T-helper 17 cell (primary cell): ENCODE data around the gene FUT8. TPM values are rescaled to one million over a fixed set of nuclear protein-coding genes. Genes with fewer than 3 reads are reported as not detected.
"Not testable (repeated sequence)": the region's sequence is repeated elsewhere in the genome, so short reads cannot be mapped to it uniquely, and the experiment has no call there.

Experiments
- ATAC-seq: fragments of 150-1000 bp; cut with Tn5 transposase; 2 replicates; pipeline ENCODE4 v1.10.0; 2021; ENCODE audit warnings: mild to moderate bottlenecking, moderate library complexity
- DNase-seq, 3 donors: peaks; one replicate each; pipeline versions ENCODE4 v3.0.0 to v3.0.0-alpha.2; 2020 to 2021
- H3K9me3 ChIP-seq: one replicate; pipeline ENCODE4 v1.7.0; 2013; ENCODE audit warnings: low read length, mild to moderate bottlenecking; ENCODE audit not compliant: control insufficient read depth, poor library complexity, severe bottlenecking
- H3K27ac Mint-ChIP-seq: one replicate; pipeline ENCODE4 v1.8.0; 2022; ENCODE audit warnings: mild to moderate bottlenecking, moderate library complexity, mixed read lengths
- H3K27me3 Mint-ChIP-seq: one replicate; pipeline ENCODE4 v1.8.0; 2022; ENCODE audit warnings: mixed read lengths
- H3K36me3 Mint-ChIP-seq: one replicate; pipeline ENCODE4 v1.8.0; 2022; ENCODE audit warnings: low read depth, mixed read lengths
- H3K4me1 Mint-ChIP-seq: one replicate; pipeline ENCODE4 v1.8.0; 2022; ENCODE audit warnings: mild to moderate bottlenecking, mixed read lengths
- H3K4me3 Mint-ChIP-seq: one replicate; pipeline ENCODE4 v1.8.0; 2022; ENCODE audit warnings: mild to moderate bottlenecking, moderate library complexity, mixed read lengths
- total RNA-seq, 4 donors: library from RNA in 2 of 4; stranded (reverse) in 2 of 4; gene quantifications; one replicate each; pipeline ENCODE4 v1.2.3 and lab custom pipeline; 2022 to 2026

Gene FUT8
- total RNA-seq, 2 donors from 2014 or later = 45.5 to 51.3 TPM

DNA sequence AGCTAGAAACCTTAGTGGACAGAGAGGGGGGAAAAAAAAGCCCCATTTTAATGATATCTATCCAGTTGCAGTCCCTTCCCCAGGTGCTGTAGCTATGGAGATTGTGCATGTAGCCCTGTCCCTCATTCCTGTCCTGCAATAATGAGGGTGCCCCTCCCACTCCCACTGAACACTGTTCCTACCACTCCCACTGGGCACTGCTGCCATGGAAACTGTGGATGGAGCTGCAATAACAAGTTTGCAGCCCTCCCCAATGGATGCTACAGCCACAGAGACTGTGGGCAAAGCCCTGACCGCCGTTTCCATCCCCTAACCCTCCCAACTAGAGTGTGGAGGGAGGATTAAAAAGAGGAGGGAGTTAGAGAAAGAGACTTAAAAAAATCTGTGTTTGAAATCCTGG lies 238.3 kb downstream of the FUT8 start:
- Mint-ChIP-seq H3K4me3 (no peak overlapping the region), H3K27ac (no peak overlapping the region), H3K27me3 (no peaks in the 10 kb centered on the region), H3K36me3 (peaks cover 3% of the 10 kb centered on the region), H3K4me1 (no peaks in the 10 kb centered on the region)
- no peak for DNase-seq
- no peaks in the 10 kb centered on the region for H3K9me3 ChIP-seq
- no peak for ATAC-seq

DNA sequence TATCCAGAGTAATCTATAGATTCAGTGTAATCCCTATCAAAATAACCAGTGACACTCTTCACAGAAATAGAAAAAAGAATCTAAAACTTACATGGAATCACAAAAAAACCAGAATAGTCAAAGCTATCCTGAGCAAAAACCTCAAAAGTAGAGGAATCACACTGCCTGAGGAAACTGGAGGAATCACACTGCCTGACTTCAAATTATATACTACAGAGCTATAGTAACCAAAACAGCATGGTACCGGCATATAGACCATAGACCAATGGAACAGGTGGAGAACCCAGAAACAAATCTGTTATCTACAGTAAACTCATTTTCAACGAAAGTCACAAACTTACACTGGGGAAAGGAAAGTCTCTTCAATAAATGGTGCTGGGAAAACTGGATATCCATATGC lies 244.0 kb downstream of the FUT8 start:
- Mint-ChIP-seq H3K36me3 (peaks cover 3% of the 10 kb centered on the region), H3K4me3 (no peak overlapping the region), H3K4me1 (no peaks in the 10 kb centered on the region), H3K27me3 (no peaks in the 10 kb centered on the region), H3K27ac (no peak overlapping the region)
- no peaks in the 10 kb centered on the region for H3K9me3 ChIP-seq
- ATAC-seq = no peak
- DNase-seq = no peak

DNA sequence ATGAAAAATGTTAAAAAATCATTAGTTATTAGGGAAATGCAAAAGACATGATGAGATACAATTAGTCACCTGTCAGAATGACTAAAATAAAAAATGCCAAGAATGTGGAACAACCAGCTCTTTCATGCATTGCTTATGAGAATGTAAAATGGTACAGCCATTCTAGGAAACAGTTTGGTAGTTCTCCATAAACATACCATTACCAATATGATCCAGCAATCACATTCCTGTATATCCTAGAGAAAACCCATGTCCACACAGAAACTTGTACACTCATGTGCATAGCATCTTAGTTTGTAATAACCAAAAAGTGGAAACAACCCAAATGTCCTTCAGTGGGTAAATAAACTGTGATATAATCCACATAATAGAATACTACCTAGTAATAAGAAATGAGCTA lies 245.7 kb downstream of the FUT8 start:
- no peaks in the 10 kb centered on the region for H3K9me3 ChIP-seq
- Mint-ChIP-seq H3K27me3 (no peaks in the 10 kb centered on the region), H3K36me3 (no peaks in the 10 kb centered on the region), H3K4me3 (no peak overlapping the region), H3K27ac (no peak overlapping the region), H3K4me1 (no peaks in the 10 kb centered on the region)
- no peak for ATAC-seq
- no peak for DNase-seq

DNA sequence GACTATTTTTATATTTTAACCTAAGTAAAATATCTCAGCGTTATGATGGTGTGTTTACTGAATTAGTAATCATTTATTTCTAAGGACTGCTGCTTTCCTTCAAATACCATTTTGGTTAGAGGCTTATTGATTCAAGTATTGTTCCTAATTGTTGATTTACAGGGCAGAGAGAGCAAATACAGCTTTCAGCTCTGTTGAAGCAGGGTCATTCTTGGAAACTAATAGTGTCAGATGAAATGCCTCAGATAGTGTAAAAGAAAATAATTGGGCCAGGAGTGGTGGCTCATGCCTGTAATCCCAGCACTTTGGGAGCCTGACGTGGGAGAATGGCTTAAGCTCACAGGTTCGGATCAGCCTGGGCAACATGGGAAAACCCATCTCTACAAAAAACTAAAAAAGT lies 249.3 kb downstream of the FUT8 start:
- DNase-seq = no peak
- Mint-ChIP-seq H3K27ac (no peak overlapping the region), H3K36me3 (no peaks in the 10 kb centered on the region)

DNA sequence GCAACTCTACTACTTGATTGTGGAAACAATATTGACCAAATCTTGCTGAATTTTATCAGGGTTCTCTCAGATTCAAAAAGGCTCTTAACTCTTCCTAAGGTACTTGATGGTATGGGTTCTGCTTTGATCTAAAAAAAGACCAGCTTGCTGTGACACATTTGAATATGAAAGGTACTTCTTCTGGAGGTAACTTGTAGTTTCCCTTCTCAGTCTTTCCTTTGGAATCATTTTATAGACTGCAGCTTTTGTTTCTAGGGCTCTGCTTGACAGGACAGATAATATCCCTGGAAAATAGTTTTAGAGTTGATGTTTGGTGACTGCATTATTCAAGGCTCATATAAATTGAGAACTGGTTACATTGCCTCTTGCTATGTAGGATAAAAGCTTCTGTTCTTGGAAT lies 251.9 kb downstream of the FUT8 start:
- no peak for DNase-seq
- Mint-ChIP-seq H3K27ac (no peak overlapping the region), H3K27me3 (no peaks in the 10 kb centered on the region), H3K36me3 (no peaks in the 10 kb centered on the region), H3K4me3 (no peak overlapping the region), H3K4me1 (no peaks in the 10 kb centered on the region)
- H3K9me3 ChIP-seq = no peaks in the 10 kb centered on the region
- ATAC-seq = no peak

More for the DNA sequence above, 249.3 kb downstream of the FUT8 start:
- H3K9me3 ChIP-seq = no peaks in the 10 kb centered on the region
- no peaks in the 10 kb centered on the region for H3K27me3 Mint-ChIP-seq
- no peak overlapping the region for H3K4me3 Mint-ChIP-seq
- H3K4me1 Mint-ChIP-seq = no peaks in the 10 kb centered on the region
- no peak for ATAC-seq

DNA sequence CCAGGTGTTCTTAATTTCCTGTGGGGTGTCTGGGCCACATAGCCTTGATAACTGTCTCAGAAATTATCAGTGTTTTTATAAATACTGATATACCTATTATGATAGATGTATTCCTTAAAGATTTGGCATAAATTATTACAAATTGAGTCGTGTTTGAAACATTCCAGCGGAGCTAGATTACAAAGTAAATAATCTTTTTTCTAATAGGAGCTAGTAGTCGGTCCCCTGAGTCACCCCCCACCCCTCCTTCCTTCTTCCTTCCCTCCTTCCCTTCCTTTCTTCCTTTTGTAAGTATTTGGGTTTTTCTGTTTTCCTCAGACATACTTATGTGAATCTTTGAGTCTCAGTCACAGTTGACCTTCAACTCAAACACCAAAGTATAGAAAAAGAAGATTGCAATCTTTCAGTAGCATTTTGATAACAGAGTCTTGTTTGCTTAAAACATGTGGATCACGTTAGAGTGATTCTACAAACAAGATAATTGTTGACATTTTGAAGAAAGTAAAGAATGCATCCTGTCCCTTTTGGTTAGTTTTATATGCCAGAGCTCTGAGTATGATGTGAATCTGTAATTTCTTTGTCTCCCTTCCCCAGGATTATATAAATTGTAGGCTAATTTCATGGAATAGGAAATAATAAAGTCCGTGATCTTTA lies 264.0 kb downstream of the FUT8 start:
- Mint-ChIP-seq H3K27ac (no peak overlapping the region), H3K27me3 (no peaks in the 10 kb centered on the region), H3K4me1 (peaks cover 10% of the 10 kb centered on the region), H3K4me3 (peak overlapping the region; percentile 7), H3K36me3 (peaks cover 4% of the 10 kb centered on the region)
- ATAC-seq (no peak), DNase-seq (no peak)
- no peaks in the 10 kb centered on the region for H3K9me3 ChIP-seq

DNA sequence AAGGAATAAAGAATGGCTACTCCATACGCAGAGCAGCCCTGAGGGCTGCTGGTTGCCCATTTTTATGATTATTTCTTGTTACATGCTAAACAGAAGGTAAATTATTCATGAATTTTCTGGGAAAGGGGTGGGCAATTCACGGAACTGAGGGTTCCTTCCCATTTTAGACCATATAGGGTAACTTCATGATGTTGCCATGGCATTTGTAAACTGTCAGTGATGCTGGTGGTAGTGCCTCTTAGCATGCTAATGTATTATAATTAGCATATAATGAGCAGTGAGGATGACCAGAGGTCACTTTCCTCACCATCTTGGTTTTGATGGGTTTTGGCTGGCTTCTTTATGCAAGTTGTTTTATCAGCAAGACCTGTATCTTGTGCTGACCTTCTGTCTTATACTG lies 273.0 kb downstream of the FUT8 start:
- ATAC-seq = no peak

DNA sequence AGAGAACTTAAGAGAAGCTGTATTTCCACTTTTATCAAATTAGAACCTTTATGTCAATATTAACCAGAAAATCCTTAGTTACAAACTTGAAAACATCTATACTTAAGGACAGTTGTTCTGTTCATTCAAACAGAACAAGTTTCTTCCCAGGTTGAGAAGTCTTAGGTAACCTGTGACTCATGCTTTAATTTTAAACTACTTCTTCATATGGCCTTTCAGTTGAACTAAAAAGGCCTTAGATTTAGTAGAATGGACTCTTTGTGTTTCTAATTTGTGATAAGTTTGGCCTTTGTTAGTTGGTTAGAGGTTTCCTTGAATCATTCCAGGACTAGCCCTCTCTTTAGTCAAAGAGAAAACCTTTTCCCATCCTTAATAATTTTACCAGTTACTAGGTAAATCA lies 274.2 kb downstream of the FUT8 start:
- no peak overlapping the region for H3K4me3 Mint-ChIP-seq
- no peaks in the 10 kb centered on the region for H3K27me3 Mint-ChIP-seq
- peaks cover 2% of the 10 kb centered on the region for H3K4me1 Mint-ChIP-seq
- ATAC-seq = no peak
- H3K9me3 ChIP-seq = peaks cover 2% of the 10 kb centered on the region
- DNase-seq = no peak
- no peaks in the 10 kb centered on the region for H3K36me3 Mint-ChIP-seq
- peak overlapping the region; percentile 41 for H3K27ac Mint-ChIP-seq

More for the DNA sequence above, 273.0 kb downstream of the FUT8 start:
- Mint-ChIP-seq H3K36me3 (peaks cover 4% of the 10 kb centered on the region), H3K4me3 (no peak overlapping the region), H3K27me3 (no peaks in the 10 kb centered on the region), H3K27ac (no peak overlapping the region), H3K4me1 (peaks cover 7% of the 10 kb centered on the region)
- no peak for DNase-seq
- peaks cover 2% of the 10 kb centered on the region for H3K9me3 ChIP-seq

DNA sequence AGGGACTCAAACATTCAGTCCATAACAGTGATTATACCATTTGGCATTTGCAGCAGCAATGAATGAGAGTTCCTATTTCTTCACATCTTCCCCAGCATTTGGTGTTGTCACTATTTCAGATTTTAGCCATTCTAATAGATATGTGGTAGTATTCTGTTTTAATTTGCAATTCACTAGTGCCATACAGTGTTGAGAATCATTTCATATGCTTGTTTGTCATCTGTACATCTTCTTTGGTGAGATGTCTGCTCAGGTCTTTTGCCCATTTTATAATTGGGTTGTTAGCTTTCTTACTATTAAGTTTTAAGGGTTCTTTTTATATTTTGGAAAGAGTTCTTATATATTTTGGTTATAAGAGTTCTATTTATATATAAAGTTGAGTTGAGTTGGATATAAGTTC lies 276.5 kb downstream of the FUT8 start:
- H3K27ac Mint-ChIP-seq = no peak overlapping the region
- peaks cover 2% of the 10 kb centered on the region for H3K9me3 ChIP-seq
- DNase-seq (no peak), ATAC-seq (no peak)
- peaks cover 2% of the 10 kb centered on the region for H3K4me1 Mint-ChIP-seq
- peaks cover 2% of the 10 kb centered on the region for H3K36me3 Mint-ChIP-seq
- H3K4me3 Mint-ChIP-seq = no peak overlapping the region
- H3K27me3 Mint-ChIP-seq = no peaks in the 10 kb centered on the region

DNA sequence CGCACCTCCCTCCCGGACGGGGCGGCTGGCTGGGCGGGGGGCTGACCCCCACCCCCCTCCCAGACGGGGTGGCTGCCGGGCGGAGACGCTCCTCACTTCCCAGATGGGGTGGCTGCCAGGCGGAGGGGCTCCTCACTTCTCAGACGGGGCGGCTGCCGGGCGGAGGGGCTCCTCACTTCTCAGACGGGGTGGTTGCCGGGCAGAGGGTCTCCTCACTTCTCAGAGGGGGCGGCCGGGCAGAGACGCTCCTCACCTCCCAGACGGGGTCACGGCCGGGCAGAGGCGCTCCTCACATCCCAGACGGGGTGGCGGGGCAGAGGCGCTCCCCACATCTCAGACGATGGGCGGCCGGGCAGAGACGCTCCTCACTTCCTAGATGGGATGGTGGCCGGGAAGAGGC lies 280.0 kb downstream of the FUT8 start:
- not testable (repeated sequence) for H3K4me3 Mint-ChIP-seq, H3K36me3 Mint-ChIP-seq, ATAC-seq

DNA sequence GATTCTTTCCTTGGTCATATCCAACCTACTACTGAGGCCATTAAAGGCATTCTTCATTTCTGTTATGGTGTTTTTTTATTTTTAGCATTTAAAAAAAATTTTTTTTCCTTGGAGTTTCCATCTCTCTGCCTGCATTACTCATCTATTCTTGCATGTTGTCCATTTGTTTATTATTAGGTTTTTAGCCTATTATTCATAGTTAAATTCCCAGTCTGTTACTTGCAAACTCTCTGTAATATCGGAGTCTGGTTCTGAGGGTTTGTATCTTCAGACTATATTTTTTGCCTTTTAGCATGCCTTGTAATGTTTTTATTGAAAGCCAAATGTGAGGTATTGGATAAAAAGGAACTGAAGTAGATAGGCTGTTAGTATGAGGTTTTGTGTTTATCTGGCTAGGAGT lies 284.3 kb downstream of the FUT8 start:
- ATAC-seq (no peak), DNase-seq (no peak)
- no peak overlapping the region for H3K4me3 Mint-ChIP-seq
- H3K9me3 ChIP-seq = no peaks in the 10 kb centered on the region
- peaks cover 2% of the 10 kb centered on the region for H3K36me3 Mint-ChIP-seq
- H3K4me1 Mint-ChIP-seq = peaks cover 8% of the 10 kb centered on the region
- no peaks in the 10 kb centered on the region for H3K27me3 Mint-ChIP-seq
- H3K27ac Mint-ChIP-seq = no peak overlapping the region

More for the DNA sequence above, 280.0 kb downstream of the FUT8 start:
- H3K9me3 ChIP-seq, H3K27ac Mint-ChIP-seq, H3K27me3 Mint-ChIP-seq, H3K4me1 Mint-ChIP-seq, DNase-seq: not testable (repeated sequence)

DNA sequence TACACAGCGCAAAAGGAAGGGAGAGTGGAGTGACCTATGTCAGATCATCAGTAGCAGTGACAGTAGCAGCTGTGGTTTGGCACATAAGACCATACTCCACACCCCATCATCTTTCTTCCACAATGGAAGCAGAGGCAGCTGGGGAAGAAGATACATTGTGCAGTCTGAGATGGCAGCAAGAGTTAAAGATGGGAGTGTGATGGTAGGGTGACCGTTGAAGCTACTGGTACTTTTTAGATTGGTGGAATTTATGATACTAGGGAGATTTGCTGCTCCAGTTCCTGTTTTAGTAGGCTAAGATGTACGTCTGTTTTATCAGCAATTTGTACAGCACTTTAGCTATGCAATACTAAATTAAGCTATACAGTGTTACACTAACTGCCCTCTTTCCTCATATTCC lies 291.0 kb downstream of the FUT8 start:
- no peak overlapping the region for H3K27ac Mint-ChIP-seq
- ATAC-seq = no peak
- DNase-seq = no peak
- H3K4me3 Mint-ChIP-seq = no peak overlapping the region
- no peaks in the 10 kb centered on the region for H3K9me3 ChIP-seq
- no peaks in the 10 kb centered on the region for H3K27me3 Mint-ChIP-seq
- H3K4me1 Mint-ChIP-seq = peaks cover 4% of the 10 kb centered on the region
- H3K36me3 Mint-ChIP-seq = peaks cover 6% of the 10 kb centered on the region

DNA sequence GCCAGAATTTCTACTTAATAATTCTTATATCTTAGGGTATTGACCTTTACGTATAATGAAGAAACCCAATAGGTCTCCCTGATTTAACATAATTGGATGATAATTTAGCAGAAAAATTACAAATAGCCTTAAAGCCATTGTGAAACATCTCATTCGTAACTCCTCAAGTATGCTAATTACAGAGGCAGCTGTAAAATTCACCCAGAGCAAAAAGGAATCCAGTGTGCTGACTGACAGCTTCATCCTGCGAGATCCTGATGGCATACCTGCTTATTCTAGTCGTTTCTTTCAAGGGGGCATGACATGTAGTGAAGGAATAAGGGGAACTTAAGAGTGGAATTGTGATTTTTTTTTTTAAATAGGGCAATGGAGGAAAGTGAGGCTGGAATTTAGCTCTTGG lies 291.5 kb downstream of the FUT8 start:
- Mint-ChIP-seq H3K36me3 (peaks cover 6% of the 10 kb centered on the region), H3K4me3 (no peak overlapping the region), H3K4me1 (peaks cover 4% of the 10 kb centered on the region), H3K27ac (no peak overlapping the region), H3K27me3 (no peaks in the 10 kb centered on the region)
- DNase-seq = no peak
- no peak for ATAC-seq
- no peaks in the 10 kb centered on the region for H3K9me3 ChIP-seq

DNA sequence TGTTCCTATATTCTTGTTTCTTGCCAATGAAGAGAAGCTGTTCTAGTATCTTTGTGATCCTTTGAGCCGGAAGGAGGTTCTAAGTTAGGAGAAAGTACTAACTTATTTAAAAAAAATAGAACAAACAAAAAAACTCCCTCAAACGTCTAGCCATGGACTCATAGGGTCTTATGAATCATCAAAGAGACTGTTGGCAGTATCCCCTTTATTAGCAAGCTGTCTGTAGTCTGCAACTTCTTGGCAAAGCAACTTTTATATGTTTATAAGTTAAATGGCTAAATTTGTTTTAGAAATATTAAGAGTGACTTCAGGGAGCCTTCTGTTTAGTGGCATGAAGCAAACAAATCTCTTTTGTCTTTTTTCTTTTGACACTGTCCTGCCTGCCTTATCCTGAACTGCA lies 291.9 kb downstream of the FUT8 start:
- no peaks in the 10 kb centered on the region for H3K9me3 ChIP-seq
- ATAC-seq = no peak
- Mint-ChIP-seq H3K36me3 (peaks cover 6% of the 10 kb centered on the region), H3K27ac (no peak overlapping the region), H3K27me3 (no peaks in the 10 kb centered on the region), H3K4me3 (no peak overlapping the region), H3K4me1 (peaks cover 2% of the 10 kb centered on the region)
- DNase-seq = no peak
